ENCODE data around the gene GLIPR1.
A peak's percentile ranks its signal among the peaks of the same experiment; 100 is the strongest.

Gene GLIPR1

DNA sequence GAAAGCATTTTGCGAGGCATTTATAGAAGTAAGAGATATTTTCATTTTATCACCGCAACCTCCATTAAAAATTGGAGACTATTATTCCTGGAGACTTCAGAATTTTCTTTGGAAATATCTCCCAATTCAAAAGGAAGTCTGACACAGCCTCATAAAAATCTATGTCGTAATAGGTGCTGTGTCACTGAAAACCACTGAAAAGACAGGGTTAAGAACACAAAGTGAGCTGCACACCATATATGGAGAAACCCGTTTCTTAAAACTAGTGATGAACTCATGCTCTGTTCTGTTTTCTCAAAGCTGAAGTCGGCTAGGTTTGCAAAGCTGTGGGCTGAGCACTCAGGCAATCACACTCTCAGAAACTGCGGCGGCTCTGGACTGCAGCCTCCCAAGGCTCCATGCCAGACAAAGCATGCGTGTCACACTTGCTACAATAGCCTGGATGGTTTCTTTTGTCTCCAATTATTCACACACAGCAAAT is at the start of gene GLIPR1:
Gene GLIPR1, plus strand, starts transcription at position 287 of the 481 bp plus-strand sequence. Its CDS starts 126 bp downstream, at position 413.
- DNase-seq, result peak; percentile 71
- Histone ChIP-seq H3K27ac (ENCODE audit: low read length) (peak within 1 kb of the TSS; percentile 86), H3K4me3 (ENCODE audit: low read depth in 1 of 2, low read length in 2 of 2) (peak within 1 kb of the TSS; percentile 35 to 62), H3K27me3 (ENCODE audit: insufficient read depth, low read length, poor library complexity) (no peaks in the 10 kb centered on the region), H3K36me3 (ENCODE audit: insufficient read depth, low read length) (no peaks in the 10 kb centered on the region), H4K20me1 (ENCODE audit: insufficient read depth, low read length) (no peaks in the 10 kb centered on the region), H3K4me1 (ENCODE audit: insufficient read depth, low read length) (peaks cover 79% of the 10 kb centered on the region), H3K9me3 (ENCODE audit: insufficient read depth, low read length, severe bottlenecking) (no peaks in the 10 kb centered on the region), H3K79me2 (ENCODE audit: insufficient read depth, low read length) (peaks cover 31% of the 10 kb centered on the region), H3K9ac (ENCODE audit: low read depth, low read length) (peak within 1 kb of the TSS; percentile 65), H2AFZ (ENCODE audit: low read depth, low read length) (peak within 1 kb of the TSS; percentile 81), H3K4me2 (ENCODE audit: insufficient read depth, low read length) (peak within 1 kb of the TSS; percentile 69)
- ATAC-seq (ENCODE audit: insufficient read depth, low read depth), result peak; percentile 80
- no peak for TF ChIP-seq EZH2 (IDR thresholded peaks at IDR 0.05; ENCODE audit: borderline replicate concordance, low read depth, low read length, severe bottlenecking)
- TF ChIP-seq, protein P1, sequence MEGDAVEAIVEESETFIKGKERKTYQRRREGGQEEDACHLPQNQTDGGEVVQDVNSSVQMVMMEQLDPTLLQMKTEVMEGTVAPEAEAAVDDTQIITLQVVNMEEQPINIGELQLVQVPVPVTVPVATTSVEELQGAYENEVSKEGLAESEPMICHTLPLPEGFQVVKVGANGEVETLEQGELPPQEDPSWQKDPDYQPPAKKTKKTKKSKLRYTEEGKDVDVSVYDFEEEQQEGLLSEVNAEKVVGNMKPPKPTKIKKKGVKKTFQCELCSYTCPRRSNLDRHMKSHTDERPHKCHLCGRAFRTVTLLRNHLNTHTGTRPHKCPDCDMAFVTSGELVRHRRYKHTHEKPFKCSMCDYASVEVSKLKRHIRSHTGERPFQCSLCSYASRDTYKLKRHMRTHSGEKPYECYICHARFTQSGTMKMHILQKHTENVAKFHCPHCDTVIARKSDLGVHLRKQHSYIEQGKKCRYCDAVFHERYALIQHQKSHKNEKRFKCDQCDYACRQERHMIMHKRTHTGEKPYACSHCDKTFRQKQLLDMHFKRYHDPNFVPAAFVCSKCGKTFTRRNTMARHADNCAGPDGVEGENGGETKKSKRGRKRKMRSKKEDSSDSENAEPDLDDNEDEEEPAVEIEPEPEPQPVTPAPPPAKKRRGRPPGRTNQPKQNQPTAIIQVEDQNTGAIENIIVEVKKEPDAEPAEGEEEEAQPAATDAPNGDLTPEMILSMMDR (IDR thresholded peaks at IDR 0.05; ENCODE audit: borderline replicate concordance, extremely low read depth, low read length, poor library complexity, severe bottlenecking), result no peak

DNA sequence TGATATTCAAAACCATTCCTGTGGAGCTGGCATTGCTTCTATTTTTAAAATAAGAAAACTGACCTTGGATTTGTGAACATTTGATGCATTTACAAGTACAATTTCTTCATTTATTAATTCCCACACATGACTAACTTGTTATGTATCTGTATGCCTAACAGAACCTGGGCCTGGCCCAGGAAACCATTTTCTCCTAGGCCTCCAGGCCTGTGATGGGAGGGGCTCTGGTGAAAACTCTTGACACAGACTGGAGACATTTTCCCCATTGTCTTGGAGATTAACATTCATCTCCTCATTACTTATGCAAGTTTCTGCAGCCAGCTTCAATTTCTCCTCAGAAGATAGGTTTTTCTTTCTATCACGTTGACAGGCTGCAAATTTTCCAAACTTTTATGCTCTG is 47.6 kb upstream of the GLIPR1 start:
- no peak overlapping the region for H3K4me3 ChIP-seq (ENCODE audit: low read depth in 1 of 2, low read length in 2 of 2)
- peaks cover 7% of the 10 kb centered on the region for H3K4me1 ChIP-seq (ENCODE audit: insufficient read depth, low read length)
- no peak for ATAC-seq (ENCODE audit: insufficient read depth, low read depth)
- H3K27ac ChIP-seq (ENCODE audit: low read length), result no peak overlapping the region
- no peaks in the 10 kb centered on the region for H3K79me2 ChIP-seq (ENCODE audit: insufficient read depth, low read length)
- no peak overlapping the region for H2AFZ ChIP-seq (ENCODE audit: low read depth, low read length)
- no peaks in the 10 kb centered on the region for H4K20me1 ChIP-seq (ENCODE audit: insufficient read depth, low read length)
- DNase-seq, result no peak
- TF ChIP-seq, protein P1 (IDR thresholded peaks at IDR 0.05; ENCODE audit: borderline replicate concordance, extremely low read depth, low read length, poor library complexity, severe bottlenecking), result no peak
- TF ChIP-seq EZH2 (IDR thresholded peaks at IDR 0.05; ENCODE audit: borderline replicate concordance, low read depth, low read length, severe bottlenecking), result no peak
- no peak overlapping the region for H3K9ac ChIP-seq (ENCODE audit: low read depth, low read length)
- H3K9me3 ChIP-seq (ENCODE audit: insufficient read depth, low read length, severe bottlenecking), result peaks cover 28% of the 10 kb centered on the region
- no peak overlapping the region for H3K4me2 ChIP-seq (ENCODE audit: insufficient read depth, low read length)
- H3K36me3 ChIP-seq (ENCODE audit: insufficient read depth, low read length), result no peaks in the 10 kb centered on the region; the same call in 1 of the 2 replicates
- H3K27me3 ChIP-seq (ENCODE audit: insufficient read depth, low read length, poor library complexity), result no peaks in the 10 kb centered on the region

DNA sequence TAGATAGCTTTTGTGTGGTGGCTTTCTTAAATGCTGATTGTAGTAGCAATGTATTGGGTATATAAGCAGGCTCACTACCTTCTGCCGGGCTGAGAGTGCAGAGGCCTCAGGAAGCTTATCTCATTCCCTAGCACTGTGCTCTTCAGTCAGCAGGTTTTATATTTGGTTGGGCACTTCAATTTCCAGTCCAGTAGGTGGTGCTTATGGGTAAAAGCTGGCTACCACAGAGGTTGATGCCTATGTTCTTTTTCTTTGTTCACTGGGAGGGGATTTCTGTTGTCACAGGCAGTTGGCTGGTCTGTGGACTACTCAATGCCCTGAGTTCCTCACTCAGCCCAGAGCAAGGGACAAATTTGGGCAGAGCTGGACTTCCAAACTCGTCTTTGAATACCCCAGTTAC is 43.0 kb upstream of the GLIPR1 start:
- no peaks in the 10 kb centered on the region for H3K36me3 ChIP-seq (ENCODE audit: insufficient read depth, low read length)
- no peaks in the 10 kb centered on the region for H4K20me1 ChIP-seq (ENCODE audit: insufficient read depth, low read length)
- no peak for DNase-seq
- ATAC-seq (ENCODE audit: insufficient read depth, low read depth), result no peak
- H3K9me3 ChIP-seq (ENCODE audit: insufficient read depth, low read length, severe bottlenecking), result peaks cover 12% of the 10 kb centered on the region
- H3K9ac ChIP-seq (ENCODE audit: low read depth, low read length), result no peak overlapping the region
- H3K79me2 ChIP-seq (ENCODE audit: insufficient read depth, low read length), result no peaks in the 10 kb centered on the region
- TF ChIP-seq EZH2 (IDR thresholded peaks at IDR 0.05; ENCODE audit: borderline replicate concordance, low read depth, low read length, severe bottlenecking), result no peak
- TF ChIP-seq, protein P1 (IDR thresholded peaks at IDR 0.05; ENCODE audit: borderline replicate concordance, extremely low read depth, low read length, poor library complexity, severe bottlenecking), result peak; percentile 46
- peaks cover 52% of the 10 kb centered on the region for H3K4me1 ChIP-seq (ENCODE audit: insufficient read depth, low read length)
- peak overlapping the region; percentile 64 for H3K27ac ChIP-seq (ENCODE audit: low read length)
- H2AFZ ChIP-seq (ENCODE audit: low read depth, low read length), result no peak overlapping the region
- no peaks in the 10 kb centered on the region for H3K27me3 ChIP-seq (ENCODE audit: insufficient read depth, low read length, poor library complexity)
- no peak overlapping the region for H3K4me3 ChIP-seq (ENCODE audit: low read depth in 1 of 2, low read length in 2 of 2)
- no peak overlapping the region for H3K4me2 ChIP-seq (ENCODE audit: insufficient read depth, low read length)
